T follicular helper cell (primary cell): Measurements from ENCODE around the gene EFCAB13.
"Not testable (repeated sequence)": the region's sequence is repeated elsewhere in the genome, so short reads cannot be mapped to it uniquely, and the experiment has no call there.

Experiments used
- DNase-seq: peaks from one replicate; pipeline ENCODE4 v3.0.0-alpha.2; 2020; ENCODE audit warnings: low read depth

Gene EFCAB13

DNA sequence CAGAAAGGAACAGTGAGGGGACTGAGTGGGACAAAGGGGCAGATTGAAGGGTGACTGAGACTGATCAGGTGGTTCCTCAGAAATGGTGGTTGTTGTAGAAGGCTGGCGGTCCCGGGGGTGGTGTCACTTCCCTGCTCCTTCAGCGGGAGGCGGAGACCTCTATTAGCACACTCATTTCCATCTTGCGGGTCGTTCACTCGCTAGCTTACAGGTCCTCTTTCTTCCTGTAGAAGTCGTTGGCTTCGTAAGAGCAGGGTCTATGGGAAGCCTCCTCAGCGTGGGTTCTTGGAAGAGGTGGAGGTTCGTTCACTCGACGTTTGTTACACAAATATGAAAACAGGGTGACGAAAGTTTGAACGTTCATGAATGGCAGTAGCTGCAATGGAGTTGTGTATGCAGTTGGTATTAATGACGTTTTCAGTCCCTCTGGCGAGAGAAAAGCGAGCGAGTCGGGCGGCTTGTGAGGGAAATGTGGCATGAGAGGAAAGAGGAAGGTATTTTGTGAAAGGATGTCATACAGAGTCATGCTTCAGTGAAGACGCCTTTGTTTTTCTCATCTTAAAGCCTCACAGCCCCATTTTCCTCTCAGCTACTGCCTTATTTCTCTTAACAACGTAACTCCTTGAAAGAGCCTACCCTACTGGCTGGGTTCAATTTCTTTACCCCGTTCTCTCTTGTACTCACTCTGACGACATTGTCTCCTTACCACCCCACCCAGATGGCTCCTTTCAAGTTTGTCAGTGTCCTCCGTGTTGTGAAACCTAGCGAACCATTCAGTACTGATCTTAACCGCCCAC lies 667 bp downstream of the EFCAB13 start:
- DNase-seq = peak; percentile 37

DNA sequence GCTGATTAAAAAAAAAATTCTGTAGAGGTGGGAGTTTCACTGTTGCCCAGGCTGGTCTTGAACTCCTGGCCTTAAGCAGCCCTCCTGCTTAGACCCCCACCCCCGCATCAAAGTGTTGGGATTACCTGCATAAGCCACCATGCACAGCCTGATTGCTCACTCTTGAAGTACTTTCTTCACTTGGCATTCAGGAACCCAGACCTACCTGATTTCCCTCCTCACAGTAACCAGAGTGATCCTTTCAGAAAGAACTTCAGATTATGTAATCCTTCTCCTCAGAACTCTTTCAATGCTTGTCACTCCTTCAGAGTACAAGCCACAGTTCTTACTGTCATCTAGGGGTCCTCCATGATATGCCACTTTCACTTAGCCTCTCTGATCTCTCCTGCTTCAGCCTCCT lies 1.4 kb downstream of the EFCAB13 start:
- DNase-seq = no peak

- DNase-seq = no peak
Observed at GRCh38 chr17:47330548-47330947, 6.8 kb downstream of the EFCAB13 start.

GRCh38 chr17:47332287-47332686 lies 8.5 kb downstream of the EFCAB13 start:
- DNase-seq = no peak

DNA sequence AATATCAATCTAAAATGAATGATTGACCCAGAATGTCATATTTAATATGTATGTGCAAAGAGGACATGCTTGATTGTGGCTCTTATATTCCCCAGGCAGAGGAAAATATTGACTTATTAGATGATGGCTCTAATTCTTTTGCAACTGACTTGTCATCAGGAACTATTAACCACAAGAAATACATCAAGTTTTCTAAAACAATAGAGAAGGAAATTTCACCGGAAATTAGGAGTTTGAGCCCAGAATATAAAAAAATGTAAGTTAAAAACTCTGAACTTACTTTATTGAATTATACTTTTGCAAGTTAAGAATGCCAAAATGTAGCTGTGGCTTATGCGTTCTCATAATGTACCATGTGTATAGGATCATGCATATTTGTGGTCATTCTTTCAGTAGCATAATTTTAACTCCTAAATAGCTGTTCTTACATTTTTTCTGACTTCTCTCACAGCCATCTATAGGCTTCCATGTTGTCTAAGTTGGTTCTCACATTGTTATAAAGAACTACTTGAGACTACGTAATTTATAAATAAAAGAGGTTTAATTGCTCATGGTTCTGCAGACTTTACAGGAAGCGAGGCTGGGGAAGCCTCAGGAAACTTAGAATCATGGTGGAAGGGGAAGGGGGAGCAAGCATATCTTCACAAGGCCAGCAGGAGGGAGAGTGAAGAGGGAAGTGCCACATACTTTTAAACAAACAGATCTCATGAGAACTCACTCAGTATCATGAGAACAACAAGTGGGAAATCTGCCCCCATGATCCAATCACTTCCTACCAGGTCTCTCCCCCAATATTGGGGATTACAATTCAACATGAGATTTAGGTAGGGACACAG lies 11.6 kb downstream of the EFCAB13 start:
- DNase-seq = no peak

DNA sequence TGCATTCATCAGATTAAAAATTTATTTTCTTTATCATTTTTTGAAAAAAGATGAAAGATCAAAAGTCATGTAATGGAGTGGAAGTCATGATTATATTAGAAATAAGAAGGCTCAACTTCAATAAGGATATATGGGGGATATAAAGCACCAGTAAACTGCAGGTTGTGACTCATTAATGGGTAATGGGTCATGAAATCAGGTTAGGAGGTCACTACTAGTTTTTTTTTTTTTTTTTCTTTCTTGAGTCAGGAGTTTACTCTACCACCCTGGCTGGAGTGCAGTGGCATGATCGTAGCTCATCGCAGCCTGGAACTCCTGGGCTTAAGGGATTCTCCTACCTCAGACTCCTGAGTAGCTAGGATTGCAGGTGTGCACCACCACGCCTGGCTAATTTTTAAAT lies 14.3 kb downstream of the EFCAB13 start:
- DNase-seq = no peak

DNA sequence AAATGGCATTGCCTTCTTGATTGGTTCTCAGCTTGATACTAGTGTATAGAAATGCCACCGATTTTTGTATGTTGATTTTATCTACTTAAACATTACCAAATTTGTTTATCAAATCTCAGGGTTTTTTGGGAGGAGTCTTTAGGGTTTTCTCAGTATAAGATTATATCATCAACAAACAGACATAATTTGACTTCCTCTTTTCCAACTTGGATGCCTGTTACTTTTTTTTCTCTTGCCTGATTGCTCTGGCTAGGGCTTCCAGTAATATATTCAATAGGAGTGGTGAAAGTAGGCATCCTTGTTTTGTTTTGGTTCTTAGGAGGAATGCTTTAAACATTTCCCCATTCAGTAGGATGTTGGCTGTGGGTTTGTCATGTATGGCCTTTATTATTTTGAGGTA lies 29.1 kb downstream of the EFCAB13 start:
- DNase-seq = no peak

- no peak for DNase-seq
Observed at GRCh38 chr17:47358652-47359051, 34.9 kb downstream of the EFCAB13 start.

DNA sequence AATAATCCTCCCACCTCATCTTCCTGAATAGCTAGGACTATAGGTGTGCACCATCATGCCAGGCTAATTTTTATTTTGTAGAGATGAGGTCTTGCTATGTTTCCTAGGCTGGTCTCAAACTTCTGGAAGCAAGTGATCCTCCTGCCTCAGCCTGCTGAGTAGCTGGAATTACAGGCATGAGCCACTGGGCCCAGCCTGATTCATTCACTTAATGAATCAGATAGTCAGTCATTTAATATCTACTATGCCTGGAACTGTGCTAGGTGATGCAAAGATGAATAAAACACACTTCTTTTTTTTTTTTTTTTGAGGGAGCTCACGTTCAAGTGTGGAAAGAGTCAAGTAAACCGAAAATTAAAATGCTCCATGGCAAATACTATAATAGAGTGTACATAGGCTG lies 39.4 kb downstream of the EFCAB13 start:
- DNase-seq = no peak

DNA sequence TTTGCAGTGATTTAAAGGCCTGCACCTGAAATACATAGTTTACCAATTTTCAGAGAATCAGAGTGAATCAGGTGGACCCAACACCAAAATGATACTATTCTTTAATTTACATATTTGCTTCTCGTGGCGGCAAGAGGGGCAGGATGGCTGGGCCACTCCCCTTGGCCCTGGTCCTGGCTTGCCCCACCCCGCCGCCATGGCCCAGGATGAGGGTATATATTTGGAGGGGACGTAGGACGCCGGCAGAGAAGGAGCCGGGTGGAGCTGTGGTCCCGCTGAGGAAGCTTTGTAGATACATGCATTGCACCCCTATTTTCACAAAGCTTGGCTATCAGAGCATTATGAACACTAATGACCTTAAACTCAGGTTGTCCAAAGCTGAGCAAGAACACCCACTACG lies 43.5 kb downstream of the EFCAB13 start:
- no peak for DNase-seq

- no peak for DNase-seq
Observed at GRCh38 chr17:47368262-47368661, 44.5 kb downstream of the EFCAB13 start.

GRCh38 chr17:47370899-47371298 lies 47.1 kb downstream of the EFCAB13 start:
- DNase-seq = not testable (repeated sequence)

GRCh38 chr17:47373002-47373401 lies 49.2 kb downstream of the EFCAB13 start:
- no peak for DNase-seq

GRCh38 chr17:47376247-47376646 lies 52.5 kb downstream of the EFCAB13 start:
- no peak for DNase-seq

GRCh38 chr17:47388825-47389224 lies 65.1 kb downstream of the EFCAB13 start:
- DNase-seq = no peak

DNA sequence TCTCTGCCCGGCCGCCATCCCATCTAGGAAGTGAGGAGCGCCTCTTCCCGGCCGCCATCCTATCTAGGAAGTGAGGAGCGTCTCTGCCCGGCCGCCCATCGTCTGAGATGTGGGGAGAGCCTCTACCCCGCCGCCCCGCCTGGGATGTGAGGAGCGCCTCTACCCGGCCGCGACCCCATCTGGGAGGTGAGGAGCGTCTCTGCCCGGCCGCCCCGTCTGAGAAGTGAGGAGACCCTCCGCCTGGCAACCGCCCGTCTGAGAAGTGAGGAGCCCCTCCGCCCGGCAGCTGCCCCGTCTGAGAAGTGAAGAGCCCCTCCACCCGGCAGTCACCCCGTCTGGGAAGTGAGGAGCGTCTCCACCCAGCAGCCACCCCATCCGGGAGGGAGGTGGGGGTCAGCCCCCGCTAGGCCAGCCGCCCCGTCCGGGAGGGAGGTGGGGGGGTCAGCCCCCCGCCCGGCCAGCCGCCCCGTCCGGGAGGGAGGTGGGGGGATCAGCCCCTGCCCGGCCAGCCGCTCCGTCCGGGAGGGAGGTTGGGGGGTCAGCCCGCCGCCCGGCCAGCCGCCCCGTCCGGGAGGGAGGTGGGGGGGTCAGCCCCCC lies 73.9 kb downstream of the EFCAB13 start:
- not testable (repeated sequence) for DNase-seq

DNA sequence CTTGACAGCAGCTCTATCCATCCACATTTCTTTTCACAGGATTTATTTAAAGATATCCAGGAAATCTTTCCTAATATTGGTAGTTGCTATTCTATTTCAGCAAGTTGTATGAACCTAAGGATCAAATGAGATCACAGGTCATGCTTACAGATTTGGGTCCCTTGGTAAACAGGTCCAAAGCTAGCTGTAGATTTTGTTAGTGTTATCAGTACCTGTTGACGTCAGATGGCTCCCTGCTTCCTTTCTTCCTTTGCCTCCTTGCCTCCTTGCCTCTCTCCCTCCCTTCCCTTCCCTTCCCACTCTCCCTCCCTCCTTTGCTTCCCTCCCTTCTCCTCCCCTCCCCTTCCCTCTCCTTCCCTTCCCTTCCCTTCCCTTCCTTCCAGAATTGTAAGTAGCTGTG lies 76.6 kb downstream of the EFCAB13 start:
- DNase-seq = no peak

DNA sequence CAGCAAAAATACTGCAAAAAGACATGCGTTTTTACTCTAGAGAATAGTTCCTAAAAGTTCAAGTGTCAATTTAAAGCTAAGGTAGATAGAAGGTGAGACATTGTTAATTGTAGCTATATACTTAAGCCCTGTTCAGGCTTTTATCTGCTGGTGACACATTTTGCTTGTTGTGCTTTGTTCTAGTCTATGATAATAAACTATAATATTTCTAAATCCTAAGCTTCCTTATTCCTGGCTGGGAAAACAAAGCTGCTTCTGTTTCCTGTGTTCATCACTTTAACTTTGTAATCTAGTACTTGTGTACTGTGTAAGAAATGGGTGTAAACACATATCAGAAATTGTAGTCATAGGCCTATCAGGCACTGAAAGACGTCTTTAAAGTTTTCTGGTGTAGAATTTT lies 77.3 kb downstream of the EFCAB13 start:
- no peak for DNase-seq

DNA sequence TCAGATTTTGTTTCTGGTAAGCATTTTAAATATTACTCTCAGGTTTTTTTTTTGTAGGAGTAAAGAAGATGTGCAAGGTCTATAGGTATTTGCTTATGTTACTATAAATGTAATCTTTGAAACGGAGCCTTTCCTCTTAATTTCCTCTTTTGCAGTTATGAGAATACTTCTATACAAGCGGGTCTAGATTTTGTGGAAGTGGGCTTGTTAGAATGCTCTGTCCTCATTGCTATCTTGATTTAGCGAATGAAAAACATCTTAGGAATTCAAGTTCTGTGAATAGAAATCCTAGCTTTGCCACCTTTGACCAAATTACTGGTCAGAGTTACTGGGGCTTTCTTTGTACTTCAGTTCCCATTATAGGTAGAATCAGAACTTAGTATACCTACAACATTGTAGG lies 80.3 kb downstream of the EFCAB13 start:
- no peak for DNase-seq

DNA sequence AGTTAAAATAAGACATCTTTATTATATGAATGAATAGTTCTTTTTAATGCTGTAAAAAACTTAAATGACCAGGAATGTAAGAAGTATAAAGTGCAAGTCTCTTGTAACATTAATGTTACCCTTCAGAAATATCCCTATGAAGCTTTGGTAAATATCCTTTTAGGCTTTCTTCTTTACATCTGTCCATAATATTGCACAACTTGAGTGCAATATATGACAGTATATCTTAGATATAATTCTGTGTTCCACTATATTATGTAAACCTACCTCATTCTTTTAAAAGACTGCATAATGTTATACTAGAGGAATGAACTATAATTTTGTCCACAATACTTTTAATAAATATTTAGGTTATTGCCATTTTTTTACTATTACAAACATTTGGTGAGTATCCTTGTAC lies 81.1 kb downstream of the EFCAB13 start:
- DNase-seq = no peak

DNA sequence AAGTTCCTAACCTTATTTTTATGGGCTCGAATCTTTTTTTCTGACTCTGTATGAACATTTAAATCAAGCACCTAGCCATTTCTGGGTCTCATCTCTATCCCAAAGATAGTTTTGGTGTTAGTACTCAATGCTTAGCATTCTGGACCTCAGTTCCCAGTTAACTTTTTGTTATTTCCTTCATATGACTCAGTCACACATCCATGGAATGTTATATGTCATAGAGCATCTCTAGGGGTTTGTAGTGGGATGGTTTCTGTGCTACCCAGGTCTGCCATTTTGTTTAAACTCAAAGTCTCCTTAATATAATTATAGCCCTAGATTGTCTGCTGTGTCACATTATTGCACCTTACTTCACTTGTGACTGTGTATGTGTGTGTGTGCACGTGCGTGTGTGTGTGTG lies 90.1 kb downstream of the EFCAB13 start:
- no peak for DNase-seq

GRCh38 chr17:47414612-47415011 lies 90.9 kb downstream of the EFCAB13 start:
- DNase-seq = no peak
